SK-N-SH (cell line): ENCODE data around the gene ANKDD1A. TPM values are rescaled to one million over a fixed set of nuclear protein-coding genes. Genes with fewer than 3 reads are reported as not detected.

Experiments
- CTCF ChIA-PET: fragments of 300-600, 350-600 bp; formaldehyde crosslinking; extraction: SDS; loops from one replicate; lab custom pipeline; 2021; lab: Yijun Ruan, JAX
- POLR2A ChIA-PET: fragments of 350-600 bp; sonication (Branson Sonifier 250); formaldehyde crosslinking; extraction: SDS; loops from one replicate; lab custom pipeline; 2020; ENCODE audit warnings: antibody characterized with exemption, inconsistent platforms; lab: Yijun Ruan, JAX
- DNase-seq: peaks from one replicate; pipeline ENCODE4 v3.0.0; 2012
- H2AFZ ChIP-seq: fragments of 200-600 bp; sonication (generic); 2 replicates; pipeline ENCODE4 v1.8.1; 2016; ENCODE audit warnings: antibody characterized with exemption, mild to moderate bottlenecking, low read depth
- H3F3A ChIP-seq: fragments of 200-600 bp; sonication (generic); replicated peaks from 2 replicates; pipeline ENCODE3; 2016; ENCODE audit warnings: antibody characterized with exemption, mild to moderate bottlenecking; ENCODE audit not compliant: insufficient read depth
- H3K27ac ChIP-seq, 2 experiments: fragments of 200-500 bp in 1 of 2; fragments of 200-600 bp in 1 of 2; sonication (Bioruptor generic) in 1 of 2; sonication (generic), shearing (Covaris generic) in 1 of 2; 2 replicates each; pipeline versions ENCODE4 v1.5.1 to v1.6.1; 2014 to 2016; ENCODE audit warnings: low read depth in 2 of 2, inconsistent platforms in 1 of 2, low read length in 1 of 2, mild to moderate bottlenecking in 1 of 2, mixed read lengths in 1 of 2
- H3K27me3 ChIP-seq: fragments of 200-600 bp; sonication (generic), shearing (Covaris generic); 2 replicates; pipeline ENCODE4 v1.6.1; 2016; ENCODE audit warnings: mixed run types; ENCODE audit not compliant: insufficient read depth
- H3K36me3 ChIP-seq, 2 experiments: fragments of 200-500 bp in 1 of 2; fragments of 200-600 bp in 1 of 2; sonication (Bioruptor generic) in 1 of 2; sonication (generic) in 1 of 2; replicated peaks in 1 of 2; 2 replicates each; pipeline versions ENCODE3 to v1.5.1; 2014 to 2016; ENCODE audit warnings: low read length in 1 of 2, mild to moderate bottlenecking in 1 of 2; ENCODE audit not compliant: insufficient read depth in 2 of 2, control insufficient read depth in 1 of 2
- H3K4me1 ChIP-seq, 2 experiments: fragments of 200-500 bp in 1 of 2; fragments of 200-600 bp in 1 of 2; sonication (Bioruptor generic) in 1 of 2; sonication (generic), shearing (Covaris generic) in 1 of 2; 2 replicates each; pipeline versions ENCODE4 v1.5.1 to v1.6.1; 2014 to 2016; ENCODE audit warnings: low read depth in 1 of 2, low read length in 1 of 2, mixed run types in 1 of 2; ENCODE audit not compliant: insufficient read depth in 2 of 2, control insufficient read depth in 1 of 2
- H3K4me2 ChIP-seq: fragments of 200-600 bp; sonication (generic), shearing (Covaris generic); 2 replicates; pipeline ENCODE4 v1.6.1; 2017; ENCODE audit warnings: mixed run types
- H3K4me3 ChIP-seq, 2 experiments: fragments of 200-500 bp in 1 of 2; fragments of 200-600 bp in 1 of 2; sonication (Bioruptor generic) in 1 of 2; sonication (generic), shearing (Covaris generic) in 1 of 2; 2 replicates each; pipeline versions ENCODE4 v1.5.1 to v1.8.1; 2014 to 2016; ENCODE audit warnings: low read depth in 2 of 2, inconsistent platforms in 1 of 2, low read length in 1 of 2, mild to moderate bottlenecking in 1 of 2, mixed read lengths in 1 of 2, moderate library complexity in 1 of 2
- H3K79me2 ChIP-seq: fragments of 200-600 bp; sonication (generic); 2 replicates; pipeline ENCODE4 v1.8.1; 2017; ENCODE audit warnings: mild to moderate bottlenecking; ENCODE audit not compliant: insufficient read depth
- H3K9ac ChIP-seq: fragments of 200-600 bp; sonication (generic); 2 replicates; pipeline ENCODE4 v1.6.1; 2017; ENCODE audit warnings: mixed run types
- H3K9me2 ChIP-seq: fragments of 200-600 bp; sonication (generic); 2 replicates; pipeline ENCODE4 v1.6.1; 2017; ENCODE audit warnings: mixed run types
- H3K9me3 ChIP-seq: fragments of 200-600 bp; sonication (generic); 2 replicates; pipeline ENCODE4 v1.6.1; 2017; ENCODE audit warnings: mixed run types, mild to moderate bottlenecking, moderate library complexity
- H4K20me1 ChIP-seq: fragments of 200-600 bp; sonication (generic); 2 replicates; pipeline ENCODE4 v1.6.1; 2017; ENCODE audit warnings: mild to moderate bottlenecking, mixed run types; ENCODE audit not compliant: insufficient read depth
- ELF1 ChIP-seq: IDR thresholded peaks from 2 replicates; pipeline ENCODE4 v1.4.0; 2012
- EZH2phosphoT487 ChIP-seq: fragments of 200-600 bp; sonication (generic); IDR thresholded peaks from 2 replicates; pipeline ENCODE4 v1.6.1; 2017; ENCODE audit warnings: low read depth, mixed run types, mild to moderate bottlenecking, antibody characterized with exemption, moderate library complexity, borderline replicate concordance
- GABPA ChIP-seq: IDR thresholded peaks from 2 replicates; pipeline ENCODE4 v1.4.0; 2012; ENCODE audit warnings: low read depth, mild to moderate bottlenecking
- GATA2 ChIP-seq: sonication (generic); formaldehyde crosslinking; IDR thresholded peaks from 2 replicates; pipeline ENCODE4 v1.5.0; 2020; ENCODE audit warnings: mild to moderate bottlenecking, missing genetic modification reagents
- JUND ChIP-seq: IDR thresholded peaks from 2 replicates; pipeline ENCODE4 v1.4.0; 2012
- MEF2A ChIP-seq: IDR thresholded peaks from 2 replicates; pipeline ENCODE4 v1.4.0; 2012; ENCODE audit warnings: low read depth, borderline replicate concordance
- MXI1 ChIP-seq: IDR thresholded peaks from 2 replicates; pipeline ENCODE4 v1.6.1; 2012; ENCODE audit warnings: mild to moderate bottlenecking, low read depth, low read length, improper control_type of control experiment
- RAD21 ChIP-seq: IDR thresholded peaks from 2 replicates; pipeline ENCODE4 v1.6.1; 2012; ENCODE audit warnings: mild to moderate bottlenecking, low read length
- RCOR1 ChIP-seq: fragments of 150-350 bp; IDR thresholded peaks from 2 replicates; pipeline ENCODE4 v1.6.1; 2017; ENCODE audit warnings: antibody characterized with exemption, low read length
- RFX5 ChIP-seq: IDR thresholded peaks from 2 replicates; pipeline ENCODE4 v1.6.1; 2012; ENCODE audit warnings: mild to moderate bottlenecking, improper control_type of control experiment, low read length
- RXRA ChIP-seq: IDR thresholded peaks from 2 replicates; pipeline ENCODE4 v1.4.0; 2012; ENCODE audit warnings: low read depth, mild to moderate bottlenecking, borderline replicate concordance
- SMC3 ChIP-seq: IDR thresholded peaks from 2 replicates; pipeline ENCODE4 v1.6.1; 2012; ENCODE audit warnings: low read depth, low read length, improper control_type of control experiment
- TCF12 ChIP-seq: IDR thresholded peaks from 2 replicates; pipeline ENCODE4 v1.4.0; 2012
- WGBS: methylation state at CpG from one replicate; pipeline ENCODE4 v1.1.6; 2017; ENCODE audit warnings: low lambda C conversion rate; 5-methylcytosine and 5-hydroxymethylcytosine counted together
- polyA plus RNA-seq, 3 experiments: library from polyadenylated mRNA; depleted of rRNA; stranded (reverse); fragments of >200 nt; gene quantifications; 2 replicates each; pipeline ENCODE4 v1.2.3, GENCODE V29; 2012
- TF ChIP-seq, protein P1 (sequence below): IDR thresholded peaks from 2 replicates; pipeline ENCODE4 v1.6.1; 2012; ENCODE audit warnings: mild to moderate bottlenecking, low read depth, low read length, moderate library complexity
- TF ChIP-seq, protein P2 (sequence below): IDR thresholded peaks from 2 replicates; pipeline ENCODE4 v1.4.0; 2012; ENCODE audit warnings: low read depth, borderline replicate concordance

The ANKDD1A gene
- polyA plus RNA-seq, 1 of the 3 experiments (the other 2 are of a cell fraction), result 8.6 TPM

DNA sequence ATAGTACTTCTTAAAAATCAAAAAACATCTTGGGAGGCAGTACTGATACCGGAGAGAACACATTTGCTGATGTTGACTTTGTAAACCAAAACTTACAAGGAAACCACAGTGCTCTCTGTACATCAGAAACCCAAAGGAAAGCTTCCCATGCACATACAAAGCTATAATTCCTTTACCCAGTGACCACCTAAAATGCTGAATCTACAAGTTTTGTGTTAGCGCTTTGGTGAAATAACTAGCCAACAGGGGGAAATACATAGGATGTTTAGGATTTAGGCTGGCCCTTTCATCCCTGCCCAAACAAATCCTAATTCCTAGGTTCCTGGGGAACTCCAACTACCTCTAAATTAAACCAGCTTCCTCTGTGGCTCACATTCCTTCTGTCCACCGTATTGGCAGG, 93.3 kb downstream of the ANKDD1A start:
- TF ChIP-seq MXI1, result no peak
- TF ChIP-seq, protein P1, sequence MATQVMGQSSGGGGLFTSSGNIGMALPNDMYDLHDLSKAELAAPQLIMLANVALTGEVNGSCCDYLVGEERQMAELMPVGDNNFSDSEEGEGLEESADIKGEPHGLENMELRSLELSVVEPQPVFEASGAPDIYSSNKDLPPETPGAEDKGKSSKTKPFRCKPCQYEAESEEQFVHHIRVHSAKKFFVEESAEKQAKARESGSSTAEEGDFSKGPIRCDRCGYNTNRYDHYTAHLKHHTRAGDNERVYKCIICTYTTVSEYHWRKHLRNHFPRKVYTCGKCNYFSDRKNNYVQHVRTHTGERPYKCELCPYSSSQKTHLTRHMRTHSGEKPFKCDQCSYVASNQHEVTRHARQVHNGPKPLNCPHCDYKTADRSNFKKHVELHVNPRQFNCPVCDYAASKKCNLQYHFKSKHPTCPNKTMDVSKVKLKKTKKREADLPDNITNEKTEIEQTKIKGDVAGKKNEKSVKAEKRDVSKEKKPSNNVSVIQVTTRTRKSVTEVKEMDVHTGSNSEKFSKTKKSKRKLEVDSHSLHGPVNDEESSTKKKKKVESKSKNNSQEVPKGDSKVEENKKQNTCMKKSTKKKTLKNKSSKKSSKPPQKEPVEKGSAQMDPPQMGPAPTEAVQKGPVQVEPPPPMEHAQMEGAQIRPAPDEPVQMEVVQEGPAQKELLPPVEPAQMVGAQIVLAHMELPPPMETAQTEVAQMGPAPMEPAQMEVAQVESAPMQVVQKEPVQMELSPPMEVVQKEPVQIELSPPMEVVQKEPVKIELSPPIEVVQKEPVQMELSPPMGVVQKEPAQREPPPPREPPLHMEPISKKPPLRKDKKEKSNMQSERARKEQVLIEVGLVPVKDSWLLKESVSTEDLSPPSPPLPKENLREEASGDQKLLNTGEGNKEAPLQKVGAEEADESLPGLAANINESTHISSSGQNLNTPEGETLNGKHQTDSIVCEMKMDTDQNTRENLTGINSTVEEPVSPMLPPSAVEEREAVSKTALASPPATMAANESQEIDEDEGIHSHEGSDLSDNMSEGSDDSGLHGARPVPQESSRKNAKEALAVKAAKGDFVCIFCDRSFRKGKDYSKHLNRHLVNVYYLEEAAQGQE, result no peak
- TF ChIP-seq GATA2 (CRISPR knock-in tag), result no peak
- TF ChIP-seq RCOR1, result no peak
- TF ChIP-seq ELF1, result no peak
- no peak for TF ChIP-seq EZH2phosphoT487
- no peak for TF ChIP-seq RAD21
- no peak for TF ChIP-seq JUND
- no peak for TF ChIP-seq TCF12
- TF ChIP-seq, protein P2, sequence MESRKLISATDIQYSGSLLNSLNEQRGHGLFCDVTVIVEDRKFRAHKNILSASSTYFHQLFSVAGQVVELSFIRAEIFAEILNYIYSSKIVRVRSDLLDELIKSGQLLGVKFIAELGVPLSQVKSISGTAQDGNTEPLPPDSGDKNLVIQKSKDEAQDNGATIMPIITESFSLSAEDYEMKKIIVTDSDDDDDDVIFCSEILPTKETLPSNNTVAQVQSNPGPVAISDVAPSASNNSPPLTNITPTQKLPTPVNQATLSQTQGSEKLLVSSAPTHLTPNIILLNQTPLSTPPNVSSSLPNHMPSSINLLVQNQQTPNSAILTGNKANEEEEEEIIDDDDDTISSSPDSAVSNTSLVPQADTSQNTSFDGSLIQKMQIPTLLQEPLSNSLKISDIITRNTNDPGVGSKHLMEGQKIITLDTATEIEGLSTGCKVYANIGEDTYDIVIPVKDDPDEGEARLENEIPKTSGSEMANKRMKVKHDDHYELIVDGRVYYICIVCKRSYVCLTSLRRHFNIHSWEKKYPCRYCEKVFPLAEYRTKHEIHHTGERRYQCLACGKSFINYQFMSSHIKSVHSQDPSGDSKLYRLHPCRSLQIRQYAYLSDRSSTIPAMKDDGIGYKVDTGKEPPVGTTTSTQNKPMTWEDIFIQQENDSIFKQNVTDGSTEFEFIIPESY, result no peak
- TF ChIP-seq SMC3, result no peak
- no peak for TF ChIP-seq RFX5
- no peak for TF ChIP-seq RXRA
- TF ChIP-seq MEF2A, result no peak
- TF ChIP-seq GABPA, result no peak
- WGBS, result 97% methylated on average over 3 of the region's 3 CpGs
- H3K9me3 ChIP-seq, result no peaks in the 10 kb centered on the region

More for the DNA sequence above, 93.3 kb downstream of the ANKDD1A start:
- ChIA-PET CTCF (interaction anchor here (0.5 to 2.0 kb wide), 4 partner anchors 13 to 274 kb away, joined by 3 to 4 read pairs (median 3); partner anchors contain the start of gene SPG21), POLR2A (interaction anchor here (1.1 kb wide), 1 partner anchor 21 kb away, joined by 6 read pairs; no protein-coding TSS in a partner anchor)
- Histone ChIP-seq H3F3A (peaks cover 4% of the 10 kb centered on the region), H2AFZ (no peak overlapping the region), H3K27ac (no peak overlapping the region), H3K4me3 (no peak overlapping the region), H3K9me2 (no peaks in the 10 kb centered on the region), H3K4me2 (no peak overlapping the region), H3K4me1 (no peaks in the 10 kb centered on the region), H3K9ac (no peak overlapping the region), H3K36me3 (peaks cover 8 to 33% of the 10 kb centered on the region in 2 experiments), H4K20me1 (no peaks in the 10 kb centered on the region), H3K27me3 (no peaks in the 10 kb centered on the region), H3K79me2 (no peaks in the 10 kb centered on the region)
- no peak for DNase-seq
